HFF-Myc (cell line): ENCODE measurements around the gene NEK11.

ENCODE experiments used
- DNase-seq: peaks from one replicate; pipeline ENCODE4 v3.0.0-alpha.2; 2011; ENCODE audit warnings: low read depth; ENCODE audit errors: extremely low read depth
- H3K4me3 ChIP-seq: replicated peaks from 2 replicates; pipeline ENCODE4 v1.5.1; 2011; ENCODE audit warnings: low read depth, mild to moderate bottlenecking, control low read depth, low read length
- CTCF ChIP-seq: IDR thresholded peaks from 2 replicates; pipeline ENCODE4 v1.5.1; 2012; ENCODE audit warnings: mild to moderate bottlenecking, low read depth, low read length, control low read depth; ENCODE audit errors: missing control alignments

NEK11 gene

GRCh38 chr3:131026321-131027151, at the start of gene NEK11, which contains the start of gene ASTE1:
NEK11 (plus strand) TSS chr3:131026877; CDS start chr3:131029709, 2,832 bp downstream.
ASTE1 (minus strand) TSS chr3:131026825; CDS start chr3:131025306, 1,519 bp downstream.
- TF ChIP-seq CTCF = no peak
- peak; percentile 39 for DNase-seq
- peak within 1 kb of the TSS; percentile 67 for H3K4me3 ChIP-seq

GRCh38 chr3:130979117-130979516, 47.6 kb upstream of the NEK11 start:
- TF ChIP-seq CTCF = no peak
- no peak overlapping the region for H3K4me3 ChIP-seq
- no peak for DNase-seq

GRCh38 chr3:130981469-130981868, 45.2 kb upstream of the NEK11 start:
- no peak for DNase-seq
- no peak for TF ChIP-seq CTCF

GRCh38 chr3:130990282-130990681, 36.4 kb upstream of the NEK11 start:
- no peak overlapping the region for H3K4me3 ChIP-seq
- no peak for TF ChIP-seq CTCF
- DNase-seq = no peak

More at GRCh38 chr3:130981469-130981868, 45.2 kb upstream of the NEK11 start:
- H3K4me3 ChIP-seq = no peak overlapping the region

GRCh38 chr3:130991126-130991525, 35.6 kb upstream of the NEK11 start:
- no peak for DNase-seq

GRCh38 chr3:130992344-130992743, 34.3 kb upstream of the NEK11 start:
- DNase-seq = no peak
- TF ChIP-seq CTCF = no peak

More at GRCh38 chr3:130991126-130991525, 35.6 kb upstream of the NEK11 start:
- no peak overlapping the region for H3K4me3 ChIP-seq
- no peak for TF ChIP-seq CTCF

GRCh38 chr3:130997289-130997688, 29.4 kb upstream of the NEK11 start:
- no peak for DNase-seq
- TF ChIP-seq CTCF = no peak
- H3K4me3 ChIP-seq = no peak overlapping the region

More at GRCh38 chr3:130992344-130992743, 34.3 kb upstream of the NEK11 start:
- no peak overlapping the region for H3K4me3 ChIP-seq
